ENCODE data around the gene CAPN5.

CAPN5 gene

DNA sequence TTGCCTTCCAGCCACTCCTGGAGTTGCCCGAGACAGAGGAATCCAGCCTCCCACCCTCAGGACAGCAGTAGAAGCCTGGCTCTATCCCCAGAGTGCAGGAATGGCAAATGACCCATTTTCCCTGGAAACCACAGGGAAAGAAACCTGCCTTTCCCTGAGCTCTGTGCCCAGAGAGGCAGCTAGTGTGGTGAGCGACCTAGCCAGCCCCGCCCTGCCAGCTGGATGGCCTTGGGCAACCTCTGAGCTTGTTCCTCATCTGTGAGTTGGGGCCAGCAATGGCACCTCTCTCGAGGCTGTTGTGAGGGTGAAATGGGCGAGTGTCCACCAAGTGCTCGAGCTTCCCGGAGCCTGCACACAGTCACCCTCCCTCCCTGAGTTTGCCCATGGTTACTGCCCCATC lies 39.5 kb downstream of the CAPN5 start:
- ATAC-seq: no peak

DNA sequence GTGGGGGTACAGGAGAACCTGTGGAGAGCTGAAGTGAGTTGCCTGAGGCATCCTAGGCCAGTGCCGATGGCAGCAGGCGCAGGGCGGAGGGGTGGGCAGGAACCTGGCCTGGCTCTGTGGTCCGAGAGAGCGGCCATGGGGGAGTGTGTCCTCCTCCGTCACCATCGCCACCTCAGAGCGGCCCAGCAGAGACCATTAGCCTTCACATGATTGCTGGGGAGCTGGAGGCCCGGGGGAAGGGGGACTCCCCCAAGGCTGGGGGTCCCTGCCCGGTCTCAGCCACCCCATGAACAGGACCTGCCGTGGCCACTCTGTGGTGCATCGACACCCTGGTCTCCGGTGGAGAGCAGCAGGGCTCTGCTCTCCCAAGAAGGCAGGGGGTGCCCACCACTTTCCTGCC lies 40.0 kb downstream of the CAPN5 start:
- no peak for ATAC-seq
- no peak for TF ChIP-seq OSR1 (CRISPR knock-in tag; IDR thresholded peaks at IDR 0.05)
- TF ChIP-seq ISL1 (CRISPR knock-in tag; IDR thresholded peaks at IDR 0.05): no peak
- TF ChIP-seq TCF4 (CRISPR knock-in tag; IDR thresholded peaks at IDR 0.05; ENCODE audit: borderline replicate concordance): no peak
- TF ChIP-seq, protein P1, sequence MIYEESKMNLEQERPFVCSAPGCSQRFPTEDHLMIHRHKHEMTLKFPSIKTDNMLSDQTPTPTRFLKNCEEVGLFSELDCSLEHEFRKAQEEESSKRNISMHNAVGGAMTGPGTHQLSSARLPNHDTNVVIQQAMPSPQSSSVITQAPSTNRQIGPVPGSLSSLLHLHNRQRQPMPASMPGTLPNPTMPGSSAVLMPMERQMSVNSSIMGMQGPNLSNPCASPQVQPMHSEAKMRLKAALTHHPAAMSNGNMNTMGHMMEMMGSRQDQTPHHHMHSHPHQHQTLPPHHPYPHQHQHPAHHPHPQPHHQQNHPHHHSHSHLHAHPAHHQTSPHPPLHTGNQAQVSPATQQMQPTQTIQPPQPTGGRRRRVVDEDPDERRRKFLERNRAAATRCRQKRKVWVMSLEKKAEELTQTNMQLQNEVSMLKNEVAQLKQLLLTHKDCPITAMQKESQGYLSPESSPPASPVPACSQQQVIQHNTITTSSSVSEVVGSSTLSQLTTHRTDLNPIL (CRISPR knock-in tag; IDR thresholded peaks at IDR 0.05; ENCODE audit: low read depth): no peak
- no peak for TF ChIP-seq BACH2 (CRISPR knock-in tag; IDR thresholded peaks at IDR 0.05; ENCODE audit: borderline replicate concordance)
- no peak for TF ChIP-seq GLIS3 (CRISPR knock-in tag; IDR thresholded peaks at IDR 0.05)
- TF ChIP-seq ARNTL (CRISPR knock-in tag; IDR thresholded peaks at IDR 0.05; ENCODE audit: borderline replicate concordance, low read depth): no peak
- TF ChIP-seq SNAI2 (CRISPR knock-in tag; IDR thresholded peaks at IDR 0.05): no peak
- no peak for TF ChIP-seq TOX (CRISPR knock-in tag; IDR thresholded peaks at IDR 0.05; ENCODE audit: borderline replicate concordance)
- TF ChIP-seq ZFP3 (CRISPR knock-in tag; IDR thresholded peaks at IDR 0.05): no peak
- no peak for TF ChIP-seq PPARA (CRISPR knock-in tag; IDR thresholded peaks at IDR 0.05; ENCODE audit: borderline replicate concordance)
- no peak for TF ChIP-seq RARB (CRISPR knock-in tag; IDR thresholded peaks at IDR 0.05)
- no peak for TF ChIP-seq ZC3H10 (CRISPR knock-in tag; IDR thresholded peaks at IDR 0.05)

More for the DNA sequence above, 39.5 kb downstream of the CAPN5 start:
- no peak for TF ChIP-seq RARB (CRISPR knock-in tag; IDR thresholded peaks at IDR 0.05)
- no peak for TF ChIP-seq ZC3H10 (CRISPR knock-in tag; IDR thresholded peaks at IDR 0.05)
- no peak for TF ChIP-seq PPARA (CRISPR knock-in tag; IDR thresholded peaks at IDR 0.05; ENCODE audit: borderline replicate concordance)
- TF ChIP-seq, protein P1 (CRISPR knock-in tag; IDR thresholded peaks at IDR 0.05; ENCODE audit: low read depth): no peak
- TF ChIP-seq ZFP3 (CRISPR knock-in tag; IDR thresholded peaks at IDR 0.05): no peak
- TF ChIP-seq ZNF8 (CRISPR knock-in tag; IDR thresholded peaks at IDR 0.05): no peak
- TF ChIP-seq TCF4 (CRISPR knock-in tag; IDR thresholded peaks at IDR 0.05; ENCODE audit: borderline replicate concordance): no peak
- TF ChIP-seq ARNTL (CRISPR knock-in tag; IDR thresholded peaks at IDR 0.05; ENCODE audit: borderline replicate concordance, low read depth): no peak
- TF ChIP-seq TOX (CRISPR knock-in tag; IDR thresholded peaks at IDR 0.05; ENCODE audit: borderline replicate concordance): no peak
- TF ChIP-seq, protein P2, sequence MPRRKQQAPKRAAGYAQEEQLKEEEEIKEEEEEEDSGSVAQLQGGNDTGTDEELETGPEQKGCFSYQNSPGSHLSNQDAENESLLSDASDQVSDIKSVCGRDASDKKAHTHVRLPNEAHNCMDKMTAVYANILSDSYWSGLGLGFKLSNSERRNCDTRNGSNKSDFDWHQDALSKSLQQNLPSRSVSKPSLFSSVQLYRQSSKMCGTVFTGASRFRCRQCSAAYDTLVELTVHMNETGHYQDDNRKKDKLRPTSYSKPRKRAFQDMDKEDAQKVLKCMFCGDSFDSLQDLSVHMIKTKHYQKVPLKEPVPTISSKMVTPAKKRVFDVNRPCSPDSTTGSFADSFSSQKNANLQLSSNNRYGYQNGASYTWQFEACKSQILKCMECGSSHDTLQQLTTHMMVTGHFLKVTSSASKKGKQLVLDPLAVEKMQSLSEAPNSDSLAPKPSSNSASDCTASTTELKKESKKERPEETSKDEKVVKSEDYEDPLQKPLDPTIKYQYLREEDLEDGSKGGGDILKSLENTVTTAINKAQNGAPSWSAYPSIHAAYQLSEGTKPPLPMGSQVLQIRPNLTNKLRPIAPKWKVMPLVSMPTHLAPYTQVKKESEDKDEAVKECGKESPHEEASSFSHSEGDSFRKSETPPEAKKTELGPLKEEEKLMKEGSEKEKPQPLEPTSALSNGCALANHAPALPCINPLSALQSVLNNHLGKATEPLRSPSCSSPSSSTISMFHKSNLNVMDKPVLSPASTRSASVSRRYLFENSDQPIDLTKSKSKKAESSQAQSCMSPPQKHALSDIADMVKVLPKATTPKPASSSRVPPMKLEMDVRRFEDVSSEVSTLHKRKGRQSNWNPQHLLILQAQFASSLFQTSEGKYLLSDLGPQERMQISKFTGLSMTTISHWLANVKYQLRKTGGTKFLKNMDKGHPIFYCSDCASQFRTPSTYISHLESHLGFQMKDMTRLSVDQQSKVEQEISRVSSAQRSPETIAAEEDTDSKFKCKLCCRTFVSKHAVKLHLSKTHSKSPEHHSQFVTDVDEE (CRISPR knock-in tag; IDR thresholded peaks at IDR 0.05): no peak
- no peak for TF ChIP-seq SNAI2 (CRISPR knock-in tag; IDR thresholded peaks at IDR 0.05)

DNA sequence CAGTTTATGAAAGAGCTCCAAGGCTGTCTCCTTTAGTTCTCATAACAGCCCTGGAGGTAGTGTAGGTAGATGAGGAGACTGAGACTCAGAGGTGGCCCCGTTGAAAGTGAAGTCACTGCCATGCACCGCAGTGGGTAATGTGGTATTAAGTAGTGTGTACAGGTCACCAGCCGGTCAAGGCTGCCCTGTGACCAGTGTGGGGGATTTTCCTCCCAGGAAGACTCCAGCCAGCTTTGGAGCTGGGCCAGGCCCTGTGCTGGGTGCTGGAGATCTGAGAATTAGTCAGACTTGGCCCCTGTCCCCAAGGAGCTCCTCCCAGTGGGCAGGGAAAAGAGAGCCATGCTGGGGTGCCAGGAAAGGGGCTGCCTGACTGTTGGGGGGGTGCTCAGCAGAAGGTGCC lies 41.2 kb downstream of the CAPN5 start:
- TF ChIP-seq, protein P1 (CRISPR knock-in tag; IDR thresholded peaks at IDR 0.05; ENCODE audit: low read depth): peak; percentile 26; the same call in 1 of the 2 replicates
- TF ChIP-seq ISL1 (CRISPR knock-in tag; IDR thresholded peaks at IDR 0.05) (no peak), ZFP3 (CRISPR knock-in tag; IDR thresholded peaks at IDR 0.05) (peak; percentile 77), ZNF8 (CRISPR knock-in tag; IDR thresholded peaks at IDR 0.05) (no peak)
- ATAC-seq: peak; percentile 72

DNA sequence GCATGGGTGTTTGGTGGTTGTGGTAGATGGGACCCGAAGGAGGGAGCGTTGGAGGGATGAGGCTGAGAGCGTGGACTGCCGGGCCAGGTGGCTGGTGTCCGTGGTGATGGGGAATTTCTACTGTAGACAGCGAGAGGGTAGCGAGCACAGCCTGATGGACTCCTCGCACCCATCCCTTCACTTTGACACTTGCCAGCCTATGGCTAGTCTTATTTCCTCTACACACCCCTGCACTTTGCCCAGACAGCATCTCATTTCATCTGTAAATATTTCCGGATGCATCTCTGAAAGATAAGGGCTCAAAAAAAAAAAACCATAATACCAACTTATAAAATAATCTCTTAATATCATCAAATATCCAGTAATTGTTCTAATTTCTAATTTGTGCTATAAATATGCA lies 41.7 kb downstream of the CAPN5 start:
- no peak for ATAC-seq
- TF ChIP-seq GLIS3 (CRISPR knock-in tag; IDR thresholded peaks at IDR 0.05) (no peak), ZC3H10 (CRISPR knock-in tag; IDR thresholded peaks at IDR 0.05) (no peak), SNAI2 (CRISPR knock-in tag; IDR thresholded peaks at IDR 0.05) (no peak), ISL1 (CRISPR knock-in tag; IDR thresholded peaks at IDR 0.05) (no peak), ZFP30 (CRISPR knock-in tag; IDR thresholded peaks at IDR 0.05) (no peak), PPARA (CRISPR knock-in tag; IDR thresholded peaks at IDR 0.05; ENCODE audit: borderline replicate concordance) (no peak), RARB (CRISPR knock-in tag; IDR thresholded peaks at IDR 0.05) (no peak)
- TF ChIP-seq, protein P1 (CRISPR knock-in tag; IDR thresholded peaks at IDR 0.05; ENCODE audit: low read depth): no peak

All from SK-N-SH treated with all-trans-retinoic acid at 6 μM for 48 hours (cell line).